ENCODE data around the gene DNAJB6. TPM values are rescaled to one million over a fixed set of nuclear protein-coding genes. Genes with fewer than 3 reads are reported as not detected.

DNAJB6 gene
- total RNA-seq: 10 to 100 TPM; 54.7 to 66.6 TPM

GRCh38 chr7:157336383-157337315 lies at the start of gene DNAJB6:
TSS of gene DNAJB6 (plus strand) at chr7:157337004. CDS start at chr7:157358573, 21,569 bp downstream.

Other genes with a start within 250 kb of the DNAJB6 start
- 10 to 100 TPM; 63.7 to 91.2 TPM for gene UBE3C, start 198.1 kb upstream of the DNAJB6 start, total RNA-seq

Data from melanocyte of skin (primary cell).